GM19468 (cell line): ENCODE measurements around the gene NRM.
A peak's percentile ranks its signal among the peaks of the same experiment; 100 is the strongest.
"Not testable (repeated sequence)": the region's sequence is repeated elsewhere in the genome, so short reads cannot be mapped to it uniquely, and the experiment has no call there.

Experiments used
- ATAC-seq: cut with Tn5 transposase; IDR thresholded peaks from one replicate; pipeline ENCODE4 v1.9.1; 2021; ENCODE audit warnings: mild to moderate bottlenecking, moderate library complexity, moderate number of reproducible peaks; ENCODE audit not compliant: unreplicated experiment; ENCODE audit errors: extremely low read depth

The NRM gene

GRCh38 chr6:30721198-30722024 is 30.6 kb upstream of the NRM start:
- ATAC-seq = no peak

DNA sequence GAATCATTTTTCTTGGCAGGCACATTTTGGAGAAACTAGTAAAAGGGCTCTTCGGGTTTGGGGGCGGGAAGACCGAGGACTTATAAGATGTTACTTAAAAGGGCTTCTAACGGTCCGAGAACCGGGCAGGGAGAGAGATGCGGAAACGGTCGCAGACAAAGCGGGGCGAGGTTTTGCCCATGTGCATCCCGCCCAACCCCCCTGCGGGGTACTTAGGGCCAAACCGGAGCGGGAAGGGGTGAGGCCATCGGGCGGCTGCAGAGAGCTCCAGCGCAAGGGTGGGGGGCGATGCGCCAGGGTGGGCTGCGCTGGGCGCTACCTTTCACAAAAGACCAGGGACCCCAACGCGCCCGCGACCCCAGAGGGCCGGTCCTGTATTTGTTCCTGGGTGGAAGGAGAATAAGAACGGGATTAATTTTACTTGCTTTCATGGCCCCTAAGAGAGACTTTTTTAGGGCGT is 30.0 kb upstream of the NRM start:
- ATAC-seq = no peak

DNA sequence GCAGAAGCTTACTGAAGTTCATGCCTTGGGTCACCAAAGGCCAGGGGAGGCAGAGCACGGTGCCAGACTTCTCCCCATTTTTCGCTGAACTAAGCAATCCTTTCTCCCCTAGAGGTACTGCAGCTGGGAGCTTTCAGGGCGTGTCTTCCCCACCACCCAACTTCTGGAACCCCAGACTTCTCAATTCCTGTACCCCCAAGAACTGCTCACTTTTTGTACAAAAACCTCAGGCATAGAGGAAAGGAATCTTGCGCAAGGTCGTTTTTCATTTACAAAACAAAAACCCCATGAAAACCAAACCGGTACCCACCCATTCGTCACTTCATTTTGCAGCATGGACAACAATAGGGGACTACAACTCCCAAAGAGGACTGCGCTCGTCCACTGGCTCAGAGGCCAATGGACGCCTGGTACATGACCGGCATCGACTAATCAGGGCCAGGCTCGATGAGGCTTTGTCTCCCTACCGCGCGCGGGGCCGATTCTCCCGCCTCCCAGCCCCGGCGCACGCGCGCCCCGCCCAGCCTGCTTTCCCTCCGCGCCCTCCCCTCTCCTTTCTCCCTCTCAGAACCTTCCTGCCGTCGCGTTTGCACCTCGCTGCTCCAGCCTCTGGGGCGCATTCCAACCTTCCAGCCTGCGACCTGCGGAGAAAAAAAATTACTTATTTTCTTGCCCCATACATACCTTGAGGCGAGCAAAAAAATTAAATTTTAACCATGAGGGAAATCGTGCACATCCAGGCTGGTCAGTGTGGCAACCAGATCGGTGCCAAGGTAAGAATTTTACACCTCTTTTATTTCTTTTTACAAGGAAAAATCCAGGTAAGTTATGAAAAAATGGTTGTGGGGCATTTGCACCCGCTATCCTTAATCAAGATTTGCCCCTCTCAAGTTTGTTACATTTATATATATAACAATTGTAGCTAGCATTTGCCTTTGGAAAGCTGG is 29.3 kb upstream of the NRM start, which contains the start of gene TUBB:
Gene TUBB, plus strand, starts transcription at position 562 of the 947 bp plus-strand sequence. Its CDS starts 155 bp downstream, at position 717.
- no peak for ATAC-seq

GRCh38 chr6:30719356-30719755 is 28.6 kb upstream of the NRM start:
- no peak for ATAC-seq

DNA sequence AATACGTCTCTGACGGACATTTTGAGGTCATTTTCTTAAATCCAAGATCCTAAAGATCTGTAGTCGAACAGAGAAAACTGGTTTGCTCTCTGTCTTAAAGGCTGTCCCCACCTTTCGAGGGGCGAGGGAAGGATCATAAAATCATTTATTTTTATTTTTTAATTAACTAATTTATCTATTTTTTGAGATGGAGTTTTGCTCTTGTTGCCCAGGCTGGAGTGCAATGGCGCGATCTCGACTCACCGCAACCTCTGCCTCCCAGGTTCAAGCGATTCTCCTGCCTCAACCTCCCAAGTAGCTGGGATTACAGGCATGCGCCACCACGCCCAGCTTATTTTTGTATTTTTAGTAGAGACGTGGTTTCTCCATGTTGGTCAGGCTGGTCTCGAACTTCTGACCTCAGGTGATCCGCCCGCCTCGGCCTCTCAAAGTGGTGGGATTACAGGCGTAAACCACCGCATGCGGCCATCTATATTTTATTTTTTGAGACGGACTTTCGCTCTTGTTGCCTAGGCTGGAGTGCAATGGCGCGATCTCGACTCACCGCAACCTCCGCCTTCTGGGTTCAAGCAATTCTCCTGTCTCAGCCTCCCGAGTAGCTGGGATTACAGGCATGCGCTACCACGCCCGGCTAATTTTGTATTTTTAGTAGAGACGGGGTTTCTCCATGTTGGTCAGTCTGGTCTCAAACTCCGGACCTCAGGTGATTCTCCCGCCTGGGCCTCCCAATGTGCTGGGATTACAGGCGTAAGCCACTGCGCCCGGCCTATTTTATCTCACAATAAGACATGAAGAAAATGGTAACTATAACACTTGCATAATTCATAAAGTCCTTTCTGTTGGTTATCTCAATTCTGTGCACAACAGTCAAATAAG is 27.3 kb upstream of the NRM start:
- not testable (repeated sequence) for ATAC-seq

DNA sequence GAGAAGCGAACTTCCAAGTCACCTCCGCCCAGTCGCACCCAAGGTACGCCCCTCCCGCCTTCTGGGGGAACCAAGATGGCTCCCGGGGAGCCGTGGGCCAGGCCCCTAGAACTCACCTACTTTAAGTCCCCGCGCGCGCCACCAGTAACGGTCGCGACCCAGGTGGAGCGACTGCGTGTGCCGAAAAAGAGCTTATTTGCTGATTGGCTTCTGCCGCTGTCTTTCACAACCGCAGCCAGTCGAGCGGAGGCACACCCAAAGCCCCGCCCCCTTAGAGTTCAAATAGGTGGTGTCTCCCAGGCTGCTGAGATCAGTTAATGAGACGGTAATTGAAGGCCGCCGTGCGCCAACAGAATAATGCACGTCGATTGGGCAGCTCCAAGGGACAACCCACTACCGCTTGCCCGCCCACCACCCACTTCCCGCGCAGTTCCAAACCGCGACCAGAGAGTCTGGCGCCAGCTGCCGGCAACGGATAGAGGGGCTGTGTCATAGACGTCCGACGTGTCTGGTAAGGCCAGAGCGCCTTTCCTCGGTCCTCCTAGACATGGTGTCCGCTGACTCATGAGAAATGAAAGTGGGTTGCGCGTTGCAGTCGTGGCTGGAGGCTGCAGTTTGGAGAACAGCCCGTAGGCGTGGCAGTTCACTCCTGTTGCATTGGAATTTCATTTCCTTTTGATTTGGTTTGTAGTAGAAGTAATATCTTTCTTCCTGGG is 26.5 kb upstream of the NRM start, which contains the start of gene MDC1:
Gene MDC1, minus strand, starts transcription at position 153 of the 716 bp plus-strand sequence. CDS start 2,106 bp downstream, outside the sequence.
- peak; percentile 44 for ATAC-seq

- ATAC-seq = no peak
Observed at GRCh38 chr6:30716879-30717128, 26.0 kb upstream of the NRM start.

GRCh38 chr6:30714263-30714662 is 23.5 kb upstream of the NRM start:
- no peak for ATAC-seq

DNA sequence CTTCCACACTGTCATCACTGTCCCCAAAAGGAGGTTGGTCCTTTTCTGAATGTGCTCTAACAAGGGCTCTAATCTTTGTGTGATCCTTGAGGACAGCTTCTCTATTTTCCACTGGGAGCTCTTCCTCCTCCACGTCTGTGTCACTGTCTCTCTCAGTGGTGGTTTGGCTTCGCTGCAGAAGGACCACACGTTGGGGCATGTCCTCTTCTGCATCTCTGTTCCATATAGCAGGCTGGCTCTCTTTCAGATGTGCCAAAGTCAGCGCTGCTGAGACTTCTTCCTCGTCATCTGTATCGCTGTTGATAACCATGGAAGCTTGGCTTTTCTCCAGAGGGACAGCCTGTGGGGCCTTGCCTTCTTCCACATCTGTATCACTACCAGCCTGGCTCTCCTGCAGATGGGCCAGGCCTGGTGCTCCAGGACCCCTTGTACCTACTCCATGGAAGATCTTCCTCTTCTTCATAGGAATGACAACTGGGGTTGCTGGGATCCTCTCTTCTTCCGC is 21.7 kb upstream of the NRM start:
- ATAC-seq = no peak

DNA sequence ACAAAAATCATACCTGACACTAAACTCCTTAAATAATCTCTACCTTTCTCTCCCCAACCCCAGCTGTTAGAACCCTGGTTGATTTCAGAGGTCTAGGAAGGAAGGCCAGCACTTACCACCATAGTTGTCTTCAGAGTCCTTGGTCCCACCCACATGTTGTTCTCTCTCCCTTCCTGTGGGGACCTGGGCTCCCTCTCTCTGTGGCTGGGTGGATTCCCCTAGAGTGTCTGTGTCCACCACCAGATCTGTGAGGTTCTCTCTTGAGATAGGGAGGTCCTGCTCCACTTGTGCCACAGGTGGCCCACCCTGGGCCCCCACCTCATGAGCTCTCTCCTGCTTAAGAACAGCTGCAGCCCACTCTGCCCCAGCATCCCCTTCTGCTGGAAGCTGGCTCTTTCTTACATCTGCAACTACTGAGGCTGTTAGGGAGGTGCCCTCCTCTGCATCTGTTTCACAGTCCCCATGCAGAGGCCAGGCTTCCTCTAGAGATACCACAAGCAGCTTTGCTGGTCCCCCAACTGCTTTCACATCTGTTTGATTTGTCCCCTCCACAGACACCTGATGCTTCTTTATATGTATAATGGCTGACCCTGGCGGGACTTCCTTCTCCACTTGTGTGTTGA is 21.1 kb upstream of the NRM start:
- no peak for ATAC-seq

DNA sequence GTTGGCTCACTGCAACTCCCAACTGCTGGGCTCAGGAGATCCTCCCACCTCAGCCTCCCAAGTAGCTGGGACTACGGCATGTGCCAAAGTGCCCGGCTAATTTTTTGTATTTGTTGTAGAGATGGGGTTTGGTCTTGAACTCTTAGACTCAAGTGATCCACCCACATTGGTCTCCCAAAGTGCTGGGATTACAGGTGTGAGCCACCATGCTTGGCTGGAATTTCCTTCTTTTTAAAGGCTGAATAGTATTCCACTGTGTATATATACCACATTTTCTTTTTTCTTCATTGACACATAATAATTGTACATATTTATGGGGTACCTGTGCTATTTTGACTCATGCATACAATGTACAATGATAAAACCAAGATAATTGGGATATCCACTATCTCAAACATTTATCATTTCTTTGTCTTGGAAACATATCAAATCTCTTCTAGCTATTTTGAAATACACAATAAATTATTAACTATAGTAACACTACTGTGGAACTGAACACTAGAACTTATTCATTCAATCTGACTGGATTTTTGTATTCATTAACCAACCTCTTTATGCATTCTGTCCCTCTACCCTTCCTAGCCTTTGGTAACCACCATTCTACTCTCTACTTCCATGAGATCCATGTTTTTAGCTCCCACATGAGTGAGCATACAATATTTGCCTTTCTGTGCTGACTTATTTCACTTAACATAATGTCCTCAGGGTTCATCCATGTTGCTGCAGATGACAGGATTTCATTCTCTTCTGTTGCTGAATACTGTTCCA is 18.5 kb upstream of the NRM start:
- no peak for ATAC-seq

GRCh38 chr6:30707281-30707850 is 16.6 kb upstream of the NRM start:
- ATAC-seq = no peak

DNA sequence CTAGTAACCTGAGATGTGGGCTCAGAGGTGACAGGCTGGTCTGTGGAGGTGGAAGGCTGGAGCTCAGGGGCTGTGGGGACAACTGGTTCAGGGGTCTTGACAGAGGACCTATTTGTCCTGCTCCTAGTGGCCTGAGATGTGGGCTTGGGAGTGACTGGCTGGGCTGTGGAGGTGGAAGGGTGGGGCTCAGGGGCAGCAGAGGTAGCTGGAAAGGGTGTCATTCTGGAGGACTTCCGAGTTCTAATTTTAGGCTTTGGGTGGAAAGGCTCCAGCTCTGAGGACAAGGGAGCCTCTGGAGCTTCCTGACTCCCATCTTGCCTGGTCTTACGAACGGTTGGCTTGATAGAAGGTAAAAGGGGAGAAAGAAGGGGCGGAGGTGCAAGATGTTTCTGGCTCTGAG is 14.8 kb upstream of the NRM start:
- ATAC-seq = no peak

- no peak for ATAC-seq
Observed at GRCh38 chr6:30703821-30704220, 13.0 kb upstream of the NRM start.

- ATAC-seq = no peak
Observed at GRCh38 chr6:30703011-30703410, 12.2 kb upstream of the NRM start.

DNA sequence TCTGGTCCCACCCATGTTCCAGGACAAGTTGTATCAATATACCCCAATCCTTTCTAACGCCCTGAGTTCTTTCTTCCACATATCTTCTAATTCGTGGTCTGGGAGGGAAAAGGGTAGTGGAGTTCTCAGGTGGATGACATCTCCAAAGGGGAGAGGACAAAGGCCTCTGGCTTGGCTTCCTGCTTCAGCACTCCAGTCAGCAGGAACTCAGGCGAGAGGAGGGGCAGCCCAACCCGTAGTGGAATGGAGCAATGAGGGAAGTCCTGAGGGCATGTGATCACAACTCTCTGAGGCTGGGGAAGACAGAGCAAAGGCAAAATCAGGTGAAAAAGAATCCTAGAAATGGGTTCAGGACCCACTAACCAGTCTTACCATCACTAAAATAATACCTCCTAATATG is 9.6 kb upstream of the NRM start:
- ATAC-seq = no peak

- no peak for ATAC-seq
Observed at GRCh38 chr6:30696432-30696831, 5.6 kb upstream of the NRM start.
